AG04450 (cell line): Measurements from ENCODE around the gene CALHM2. TPM values are rescaled to one million over a fixed set of nuclear protein-coding genes. Genes with fewer than 3 reads are reported as not detected.

Source experiments
- CTCF ChIA-PET: fragments of 300-600, 350-600 bp; formaldehyde crosslinking; extraction: SDS; loops from one replicate; lab custom pipeline; 2022; ENCODE audit warnings: antibody characterized with exemption, inconsistent platforms; lab: Charles Lee
- POLR2A ChIA-PET: fragments of 350-600 bp; formaldehyde crosslinking; extraction: SDS; loops from one replicate; lab custom pipeline; 2021; ENCODE audit warnings: antibody characterized with exemption, inconsistent platforms; lab: Yijun Ruan, JAX
- DNase-seq: peaks from one replicate; pipeline ENCODE4 v3.0.0-alpha.2; 2011; ENCODE audit warnings: low read depth, low spot score
- H3K27ac ChIP-seq: one replicate; pipeline ENCODE4 v1.5.1; 2012; ENCODE audit warnings: low read depth, low read length, control low read depth
- H3K27me3 ChIP-seq: one replicate; pipeline ENCODE4 v1.6.0; 2012; ENCODE audit warnings: low read length; ENCODE audit not compliant: control insufficient read depth, insufficient read depth
- H3K4me3 ChIP-seq: 2 replicates; pipeline ENCODE4 v1.5.1; 2011; ENCODE audit warnings: mild to moderate bottlenecking, low read depth, low read length, control low read depth
- H3K9me3 ChIP-seq: 2 replicates; pipeline ENCODE4 v1.5.1; 2012; ENCODE audit warnings: low read length; ENCODE audit not compliant: control insufficient read depth, insufficient read depth
- CTCF ChIP-seq: IDR thresholded peaks from 2 replicates; pipeline ENCODE4 v1.5.1; 2011; ENCODE audit warnings: low read depth, low read length, control low read depth, inconsistent platforms
- polyA plus RNA-seq: library from polyadenylated mRNA; depleted of rRNA; stranded (reverse); fragments of >200 nt; gene quantifications from 2 replicates; pipeline ENCODE4 v1.2.3, GENCODE V29; 2011

CALHM2 gene
- polyA plus RNA-seq, 1 experiment, result 9.2 TPM

GRCh38 chr10:103481974-103482531 lies 29.9 kb upstream of the CALHM2 start:
- CTCF ChIA-PET, result interaction anchor here (0.9 to 4.5 kb wide), 5 partner anchors 20 to 111 kb away, joined by 3 to 112 read pairs (median 4); no protein-coding TSS in a partner anchor
- Histone ChIP-seq H3K9me3 (no peaks in the 10 kb centered on the region), H3K27ac (no peak overlapping the region), H3K27me3 (peaks cover 3% of the 10 kb centered on the region), H3K4me3 (no peak overlapping the region)
- DNase-seq, result peak; percentile 42
- POLR2A ChIA-PET, result no interaction called here
- TF ChIP-seq CTCF, result peak; percentile 79

- Histone ChIP-seq H3K9me3 (no peaks in the 10 kb centered on the region), H3K27me3 (peaks cover 14% of the 10 kb centered on the region), H3K27ac (no peak overlapping the region), H3K4me3 (no peak overlapping the region)
- no peak for TF ChIP-seq CTCF
- ChIA-PET POLR2A (no interaction called here), CTCF (interaction anchor here (1.0 to 1.2 kb wide), 5 partner anchors 12 to 66 kb away, joined by 3 to 7 read pairs (median 3); no protein-coding TSS in a partner anchor)
- DNase-seq, result no peak
Observed at GRCh38 chr10:103480521-103480920, 28.4 kb upstream of the CALHM2 start.

- Histone ChIP-seq H3K27ac (no peak within 1 kb of the TSS), H3K4me3 (no peak within 1 kb of the TSS), H3K27me3 (peaks cover 15% of the 10 kb centered on the region), H3K9me3 (no peaks in the 10 kb centered on the region)
- TF ChIP-seq CTCF, result no peak
- ChIA-PET CTCF (no interaction called here), POLR2A (no interaction called here)
- no peak for DNase-seq
Observed at GRCh38 chr10:103479135-103479534, 27.0 kb upstream of the CALHM2 start, which contains the start of gene CALHM3. Gene CALHM3 (minus strand): TSS chr10:103479240. CDS start chr10:103479032, 208 bp downstream.

- H3K27ac ChIP-seq, result no peak overlapping the region
- H3K9me3 ChIP-seq, result no peaks in the 10 kb centered on the region
- POLR2A ChIA-PET, result no interaction called here
- H3K27me3 ChIP-seq, result peaks cover 15% of the 10 kb centered on the region
- no peak for TF ChIP-seq CTCF
- DNase-seq, result no peak
- no peak overlapping the region for H3K4me3 ChIP-seq
- CTCF ChIA-PET, result no interaction called here
Observed at GRCh38 chr10:103478671-103479070, 26.5 kb upstream of the CALHM2 start.

- Histone ChIP-seq H3K27ac (no peak overlapping the region), H3K9me3 (no peaks in the 10 kb centered on the region; the same call in 1 of the 2 replicates), H3K4me3 (no peak overlapping the region), H3K27me3 (peaks cover 17% of the 10 kb centered on the region)
- TF ChIP-seq CTCF, result peak; percentile 17; the same call in 1 of the 2 replicates
- ChIA-PET CTCF (interaction anchor here (2.6 kb wide), 1 partner anchor 60 kb away, joined by 9 read pairs; no protein-coding TSS in a partner anchor), POLR2A (interaction anchor here (0.6 kb wide), 1 partner anchor 59 kb away, joined by 4 read pairs; no protein-coding TSS in a partner anchor)
- no peak for DNase-seq
Observed at GRCh38 chr10:103476046-103476768, 24.0 kb upstream of the CALHM2 start.
